IMR-90 (cell line): ENCODE measurements around the gene PAX2. TPM values are rescaled to one million over a fixed set of nuclear protein-coding genes. Genes with fewer than 3 reads are reported as not detected.

Experiments
- ATAC-seq: fragments of 200-7000 bp; cut with Tn5 transposase; 2 replicates; pipeline ENCODE4 v1.9.1; 2020; ENCODE audit warnings: low read depth, mild to moderate bottlenecking, moderate library complexity
- BruUV-seq: library from RNA; stranded (reverse); fragments of 400-500 nt; replicated peaks from 2 replicates; lab custom pipeline; 2021; lab: Mats Ljungman, UMichigan
- CTCF ChIA-PET: fragments of 300-600 bp; formaldehyde crosslinking; extraction: SDS; loops from one replicate; lab custom pipeline; 2021; ENCODE audit warnings: antibody characterized with exemption; lab: Yijun Ruan, JAX
- POLR2A ChIA-PET: fragments of 300-600 bp; sonication (Branson Sonifier 250); formaldehyde crosslinking; loops from one replicate; lab custom pipeline; 2022; ENCODE audit warnings: antibody characterized with exemption; ENCODE audit not compliant: unreplicated experiment; lab: Charles Lee
- DNase-seq: peaks from one replicate; pipeline ENCODE4 v3.0.0; 2013
- H2AFZ ChIP-seq: replicated peaks from 2 replicates; pipeline ENCODE3; 2013; ENCODE audit warnings: low read length, mild to moderate bottlenecking; ENCODE audit not compliant: poor library complexity
- H2AK5ac ChIP-seq: 2 replicates; pipeline ENCODE4 v1.6.1; 2013; ENCODE audit warnings: low read depth, low read length, inconsistent platforms
- H2AK9ac ChIP-seq: replicated peaks from 2 replicates; pipeline ENCODE3; 2013; ENCODE audit warnings: mild to moderate bottlenecking, low read depth, low read length, moderate library complexity; ENCODE audit not compliant: poor library complexity
- H2BK120ac ChIP-seq: 2 replicates; pipeline ENCODE4 v1.6.1; 2013; ENCODE audit warnings: low read depth, low read length, inconsistent platforms
- H2BK15ac ChIP-seq: 3 replicates; pipeline ENCODE4 v1.6.1; 2013; ENCODE audit warnings: low read depth, low read length, inconsistent platforms
- H2BK20ac ChIP-seq: 2 replicates; pipeline ENCODE4 v1.6.1; 2013; ENCODE audit warnings: low read depth, mild to moderate bottlenecking, inconsistent platforms, low read length, moderate library complexity
- H2BK5ac ChIP-seq: 2 replicates; pipeline ENCODE4 v1.6.1; 2013; ENCODE audit warnings: mild to moderate bottlenecking, low read depth, low read length, inconsistent platforms; ENCODE audit not compliant: poor library complexity, severe bottlenecking
- H3K14ac ChIP-seq: replicated peaks from 2 replicates; pipeline ENCODE4 v1.6.1; 2013; ENCODE audit warnings: low read depth, low read length, inconsistent platforms
- H3K18ac ChIP-seq: 2 replicates; pipeline ENCODE4 v1.6.1; 2013; ENCODE audit warnings: low read depth, low read length, control low read depth
- H3K23ac ChIP-seq: 2 replicates; pipeline ENCODE4 v1.6.1; 2013; ENCODE audit warnings: low read depth, low read length, inconsistent platforms
- H3K27ac ChIP-seq: 2 replicates; pipeline ENCODE4 v1.5.1; 2013; ENCODE audit warnings: mild to moderate bottlenecking, control low read depth, low read length; ENCODE audit not compliant: insufficient read depth
- H3K27me3 ChIP-seq: 2 replicates; pipeline ENCODE4 v1.6.1; 2013; ENCODE audit warnings: low read length; ENCODE audit not compliant: control insufficient read depth, insufficient read depth
- H3K36me3 ChIP-seq: 2 replicates; pipeline ENCODE4 v1.6.1; 2013; ENCODE audit warnings: low read length, mixed read lengths; ENCODE audit not compliant: control insufficient read depth, insufficient read depth
- H3K4ac ChIP-seq: 2 replicates; pipeline ENCODE4 v1.6.1; 2013; ENCODE audit warnings: low read depth, low read length, inconsistent platforms
- H3K4me1 ChIP-seq: 2 replicates; pipeline ENCODE4 v1.6.1; 2013; ENCODE audit warnings: low read length, mixed read lengths; ENCODE audit not compliant: control insufficient read depth, insufficient read depth
- H3K4me2 ChIP-seq: 2 replicates; pipeline ENCODE4 v1.6.1; 2013; ENCODE audit warnings: low read depth, mild to moderate bottlenecking, control low read depth, low read length, moderate library complexity
- H3K4me3 ChIP-seq: 2 replicates; pipeline ENCODE4 v1.5.1; 2013; ENCODE audit warnings: low read depth, mild to moderate bottlenecking, control low read depth, low read length, moderate library complexity; ENCODE audit not compliant: insufficient read depth
- H3K56ac ChIP-seq: 2 replicates; pipeline ENCODE4 v1.6.1; 2013; ENCODE audit warnings: low read length, inconsistent platforms; ENCODE audit not compliant: insufficient read depth; ENCODE audit errors: extremely low read depth
- H3K79me1 ChIP-seq, 2 experiments: 2 replicates each; pipeline ENCODE4 v1.6.1; 2013; ENCODE audit warnings: low read length in 2 of 2, inconsistent platforms in 1 of 2, low read depth in 1 of 2
- H3K9ac ChIP-seq: 2 replicates; pipeline ENCODE4 v1.6.1; 2013; ENCODE audit warnings: low read depth, low read length, control low read depth
- H3K9me1 ChIP-seq: 2 replicates; pipeline ENCODE4 v1.6.1; 2013; ENCODE audit warnings: low read length, inconsistent platforms; ENCODE audit not compliant: insufficient read depth
- H3K9me3 ChIP-seq: 2 replicates; pipeline ENCODE4 v1.6.1; 2013; ENCODE audit warnings: low read length; ENCODE audit not compliant: control insufficient read depth, insufficient read depth
- H4K20me1 ChIP-seq: 2 replicates; pipeline ENCODE4 v1.6.1; 2013; ENCODE audit warnings: low read length, inconsistent platforms; ENCODE audit not compliant: insufficient read depth
- H4K5ac ChIP-seq: 2 replicates; pipeline ENCODE4 v1.6.1; 2013; ENCODE audit warnings: mild to moderate bottlenecking, low read depth, low read length, control low read depth
- H4K8ac ChIP-seq, 2 experiments: 2 replicates each; pipeline ENCODE4 v1.6.1; 2013; ENCODE audit warnings: low read depth in 2 of 2, low read length in 2 of 2, control low read depth in 1 of 2, inconsistent platforms in 1 of 2
- H4K91ac ChIP-seq: 2 replicates; pipeline ENCODE4 v1.6.1; 2013; ENCODE audit warnings: low read depth, low read length, inconsistent platforms; ENCODE audit not compliant: insufficient read depth
- BHLHE40 ChIP-seq: fragments of 150-350 bp; IDR thresholded peaks from 2 replicates; pipeline ENCODE4 v1.6.1; 2016; ENCODE audit warnings: mild to moderate bottlenecking, low read depth, low read length
- CEBPB ChIP-seq: IDR thresholded peaks from 2 replicates; pipeline ENCODE4 v1.6.1; 2012; ENCODE audit warnings: low read depth, low read length, improper control_type of control experiment
- CHD1 ChIP-seq: IDR thresholded peaks from 2 replicates; pipeline ENCODE4 v1.6.1; 2012; ENCODE audit warnings: low read depth, low read length, improper control_type of control experiment
- FOS ChIP-seq: fragments of 150-350 bp; IDR thresholded peaks from 2 replicates; pipeline ENCODE4 v1.6.1; 2016; ENCODE audit warnings: low read depth, low read length
- MAFK ChIP-seq: IDR thresholded peaks from 2 replicates; pipeline ENCODE4 v1.6.1; 2012; ENCODE audit warnings: low read depth, low read length, improper control_type of control experiment
- MAZ ChIP-seq: IDR thresholded peaks from 2 replicates; pipeline ENCODE4 v1.6.1; 2012; ENCODE audit warnings: low read depth, mild to moderate bottlenecking, low read length, improper control_type of control experiment, moderate library complexity, borderline replicate concordance
- MXI1 ChIP-seq: IDR thresholded peaks from 2 replicates; pipeline ENCODE4 v1.6.1; 2012; ENCODE audit warnings: low read depth, mild to moderate bottlenecking, low read length, moderate library complexity, borderline replicate concordance
- NFE2L2 ChIP-seq: fragments of 150-350 bp; IDR thresholded peaks from 2 replicates; pipeline ENCODE4 v1.6.1; 2016; ENCODE audit warnings: low read depth, mild to moderate bottlenecking, low read length
- WGBS, 2 experiments: methylation state at CpG; one replicate each; pipeline versions ENCODE4 v1.1.5 to v1.1.7; 2013; ENCODE audit warnings: missing lambda C conversion rate in 2 of 2; ENCODE audit not compliant: insufficient read length in 1 of 2; ENCODE audit errors: extremely low coverage in 2 of 2; 5-methylcytosine and 5-hydroxymethylcytosine counted together
- dilution Hi-C: fragments of 300-500 bp; cut with HindIII; formaldehyde crosslinking; loops from one replicate; pipeline ENCODE4 v1.14.3; 2018; ENCODE audit warnings: low sequenced_read_pairs; ENCODE audit not compliant: unreplicated experiment
- in situ Hi-C: fragments of 300-500 bp; cut with MboI; formaldehyde crosslinking; loops from 3 replicates; pipeline ENCODE4 v1.14.3; 2019; ENCODE audit warnings: low sequenced_read_pairs, inconsistent platforms, mixed read lengths
- intact Hi-C: fragments of 100-400 bp; cut with micrococcal nuclease; formaldehyde crosslinking; loops from 2 replicates; pipeline ENCODE4 v1.10.0; 2022
- polyA plus RNA-seq, 3 experiments: library from polyadenylated mRNA; depleted of rRNA; stranded (reverse); fragments of >200 nt; gene quantifications; 2 replicates each; pipeline ENCODE4 v1.2.3, GENCODE V29; 2012; ENCODE audit warnings: low replicate concordance in 1 of 3
- total RNA-seq: library from RNA; depleted of rRNA; stranded (reverse); fragments of >200 nt; gene quantifications from 2 replicates; pipeline ENCODE4 v1.2.3, GENCODE V29; 2012

Gene PAX2
- total and polyA plus RNA-seq, 2 of the 4 experiments (the other 2 are of a cell fraction) = not detected

DNA sequence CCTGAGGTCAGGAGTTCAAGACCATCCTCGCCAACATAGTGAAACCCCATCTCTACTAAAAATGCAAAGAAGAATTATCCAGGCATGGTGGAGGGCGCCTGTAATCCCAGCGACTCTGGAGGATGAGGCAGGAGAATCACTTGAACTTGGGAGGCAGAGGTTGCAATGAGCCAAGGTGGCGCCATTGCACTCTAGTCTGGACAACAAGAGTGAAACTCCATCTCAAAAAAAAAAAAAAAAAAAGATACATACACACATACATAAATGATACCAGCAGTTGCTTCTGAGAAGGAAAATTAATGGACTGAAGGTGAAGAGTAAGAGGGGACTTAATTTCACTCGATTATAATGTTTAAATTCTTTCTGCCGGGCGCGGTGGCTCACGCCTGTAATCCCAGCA, 40.2 kb upstream of the PAX2 start:
- in situ Hi-C loops = no loop called here
- Histone ChIP-seq H4K91ac (no peak overlapping the region), H2AK5ac (no peak overlapping the region), H3K4me2 (no peak overlapping the region), H2BK5ac (no peak overlapping the region), H2BK20ac (no peak overlapping the region), H3K4me1 (no peaks in the 10 kb centered on the region), H4K20me1 (no peaks in the 10 kb centered on the region), H2BK120ac (no peak overlapping the region), H3K27ac (no peak overlapping the region), H4K5ac (no peak overlapping the region), H3K4ac (no peak overlapping the region), H3K4me3 (no peak overlapping the region), H4K8ac (no peak overlapping the region), H3K79me1 (no peaks in the 10 kb centered on the region), H3K36me3 (no peaks in the 10 kb centered on the region), H3K56ac (no peak overlapping the region), H3K9me3 (no peaks in the 10 kb centered on the region), H3K27me3 (peaks cover 38% of the 10 kb centered on the region), H3K9me1 (no peaks in the 10 kb centered on the region), H3K23ac (no peak overlapping the region), H3K9ac (no peak overlapping the region), H3K18ac (no peak overlapping the region), H2BK15ac (no peak overlapping the region), H3K14ac (no peak overlapping the region), H2AK9ac (no peak overlapping the region), H2AFZ (no peak overlapping the region)
- dilution Hi-C loops = no loop called here
- no TSS peak for BruUV-seq
- TF ChIP-seq MXI1 (no peak), CHD1 (no peak), MAZ (no peak), NFE2L2 (no peak), BHLHE40 (no peak), CEBPB (no peak), MAFK (no peak), FOS (no peak)
- POLR2A ChIA-PET = no interaction called here
- intact Hi-C loops = no loop called here
- CTCF ChIA-PET = no interaction called here
- DNase-seq (no peak), ATAC-seq (no peak)
- no CpG with 5 or more reads among the region's 9 CpGs for WGBS, 2 experiments
